ENCODE measurements around the gene PIK3AP1.
"Not testable (repeated sequence)": the region's sequence is repeated elsewhere in the genome, so short reads cannot be mapped to it uniquely, and the experiment has no call there.

The PIK3AP1 gene

DNA sequence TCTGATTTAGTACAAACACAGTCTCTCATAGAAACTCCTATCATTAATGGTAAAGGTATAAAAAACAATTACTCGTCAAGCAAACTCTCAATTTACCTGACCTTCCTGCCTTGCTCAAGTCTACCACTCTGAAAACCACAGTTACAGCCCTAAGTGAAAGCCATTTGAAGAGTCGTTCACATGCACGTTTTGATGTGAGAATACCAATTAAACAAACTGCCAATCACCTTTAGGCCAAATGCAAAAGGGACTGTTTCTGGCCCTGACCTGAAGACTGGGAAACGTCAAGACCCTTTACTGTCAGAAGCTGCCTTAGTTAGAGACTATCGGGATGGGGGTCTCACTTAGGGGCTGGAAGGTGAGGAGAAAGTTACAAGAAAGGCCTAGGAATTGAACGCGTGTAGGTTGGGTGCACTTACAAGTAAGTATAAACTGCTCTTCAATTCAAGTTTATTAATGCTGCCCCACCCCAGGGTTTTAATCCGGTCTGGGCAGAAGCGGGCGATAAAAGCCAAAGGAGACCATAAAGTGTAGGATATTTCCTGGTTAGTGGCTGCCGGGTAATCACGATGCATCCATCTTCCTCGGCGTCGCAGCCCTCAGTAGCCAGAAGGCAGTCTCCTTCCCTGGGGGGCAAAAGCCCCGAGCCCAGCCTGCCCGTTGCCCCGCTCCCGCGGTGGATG is 134.4 kb downstream of the PIK3AP1 start:
- DNase-seq (ENCODE audit: insufficient read length, low spot score) (no peak), FAIRE-seq (no peak)

DNA sequence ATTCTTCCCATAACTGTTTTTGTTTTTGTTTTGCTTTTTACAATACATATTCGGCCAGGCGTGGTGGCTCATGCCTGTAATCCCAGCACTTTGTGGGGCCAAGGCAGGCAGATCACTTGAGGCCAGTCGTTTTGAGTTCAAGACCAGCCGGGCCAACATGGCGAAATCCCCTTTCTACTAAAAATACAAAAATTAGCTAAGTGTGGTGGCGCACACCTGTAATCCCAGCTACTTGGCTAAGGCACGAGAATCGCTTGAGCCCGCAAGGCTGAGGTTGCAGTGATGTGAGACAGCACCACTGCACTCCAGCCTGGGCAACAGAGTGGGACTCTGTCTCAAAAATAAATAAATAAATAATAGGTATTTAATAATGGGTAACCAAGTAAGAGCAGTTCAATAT is 135.8 kb downstream of the PIK3AP1 start:
- DNase-seq (ENCODE audit: insufficient read length, low spot score), result no peak
- no peak for FAIRE-seq

DNA sequence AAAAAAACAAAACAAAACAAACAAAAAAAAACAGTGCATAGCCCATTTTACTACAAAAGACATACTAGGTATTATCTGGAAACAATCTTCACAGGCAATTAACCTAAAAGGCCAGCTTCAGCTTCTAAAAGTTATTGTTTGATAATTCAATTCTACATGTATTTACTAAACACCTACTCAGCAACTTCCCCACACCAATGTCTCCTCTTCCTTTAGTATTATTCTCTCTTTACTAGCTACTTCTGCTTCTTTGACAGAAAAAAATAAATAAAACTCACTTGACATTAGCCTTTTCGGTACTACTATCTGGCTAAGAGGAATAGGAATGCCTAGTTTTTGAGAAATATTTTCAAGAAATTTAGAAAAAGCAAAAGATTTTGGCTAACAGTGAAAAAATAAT is 136.3 kb downstream of the PIK3AP1 start:
- DNase-seq (ENCODE audit: insufficient read length, low spot score), result no peak
- no peak for FAIRE-seq

DNA sequence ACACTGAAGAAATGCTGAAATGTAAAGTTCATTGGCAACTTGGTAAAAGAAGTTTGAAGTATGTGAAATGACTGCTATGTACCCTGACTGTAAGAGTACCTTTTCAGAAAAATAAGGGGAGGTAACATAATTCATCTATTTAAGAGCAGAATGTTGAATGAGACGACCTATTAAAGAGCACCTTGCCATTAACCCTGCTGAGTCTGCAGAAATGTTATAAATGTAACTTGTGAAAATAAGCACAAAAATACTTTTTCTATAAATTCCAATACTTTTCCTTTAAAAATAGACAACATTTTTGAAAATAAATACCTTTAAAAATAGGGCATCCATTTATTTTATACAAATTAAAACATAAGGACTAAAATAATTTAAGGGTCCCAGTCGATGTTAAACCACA is 141.2 kb downstream of the PIK3AP1 start:
- DNase-seq (ENCODE audit: insufficient read length, low spot score) (no peak), FAIRE-seq (no peak)

DNA sequence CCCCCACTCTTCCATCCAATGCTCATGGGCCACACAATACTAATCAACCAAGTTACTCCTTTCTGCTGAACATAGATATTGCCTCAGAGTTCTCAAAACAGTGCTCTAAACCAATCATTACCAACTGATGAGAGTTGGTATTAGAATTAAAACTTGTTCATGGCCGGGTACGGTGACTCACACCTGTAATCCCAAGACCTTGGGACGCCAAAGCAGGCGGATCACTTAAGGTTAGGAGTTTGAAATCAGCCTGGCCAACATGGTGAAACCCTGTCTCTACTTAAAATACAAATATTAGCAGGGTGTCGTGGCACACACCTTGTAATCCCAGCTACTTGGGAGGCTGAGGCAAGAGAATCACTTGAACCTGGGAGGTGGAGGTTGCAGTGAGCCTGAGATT is 141.7 kb downstream of the PIK3AP1 start:
- FAIRE-seq (no peak), DNase-seq (ENCODE audit: insufficient read length, low spot score) (no peak)

DNA sequence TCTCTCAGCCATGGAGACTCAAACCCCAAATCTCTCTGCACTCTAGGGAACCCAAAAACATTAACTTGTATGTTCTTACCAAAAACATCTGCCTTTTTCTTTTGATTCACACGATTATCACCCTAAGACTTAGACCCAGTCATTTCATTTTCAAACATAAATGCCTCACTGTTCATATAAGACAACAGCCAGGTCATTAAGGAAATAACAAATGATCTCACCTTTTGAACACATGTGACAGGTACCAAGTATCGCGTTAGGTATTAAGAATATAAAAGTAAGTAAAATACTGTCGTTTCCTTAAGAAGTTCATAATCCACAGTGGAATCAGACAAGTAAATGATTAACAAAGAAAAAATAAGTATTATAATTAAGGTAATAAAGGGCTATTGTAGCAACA is 142.3 kb downstream of the PIK3AP1 start:
- no peak for DNase-seq (ENCODE audit: insufficient read length, low spot score)
- no peak for FAIRE-seq

DNA sequence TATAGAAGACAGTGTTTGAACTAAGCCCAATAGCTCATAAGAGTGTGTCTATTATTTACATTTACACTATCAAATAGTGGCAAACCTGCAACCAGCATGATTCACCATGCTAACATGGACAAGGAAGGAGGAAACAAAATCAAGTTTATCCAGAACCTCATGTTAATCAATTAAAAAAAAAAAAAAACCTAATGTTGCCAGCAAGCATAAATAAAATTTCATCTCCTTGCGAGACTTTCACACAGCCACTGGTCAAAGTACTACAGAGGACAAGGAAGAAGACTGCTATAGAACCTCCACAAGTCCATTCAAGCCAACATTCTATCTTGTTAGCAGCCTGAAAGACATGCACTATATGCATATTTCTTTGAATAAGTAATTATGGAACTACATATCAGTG is 143.2 kb downstream of the PIK3AP1 start:
- FAIRE-seq, result no peak
- no peak for DNase-seq (ENCODE audit: insufficient read length, low spot score)

DNA sequence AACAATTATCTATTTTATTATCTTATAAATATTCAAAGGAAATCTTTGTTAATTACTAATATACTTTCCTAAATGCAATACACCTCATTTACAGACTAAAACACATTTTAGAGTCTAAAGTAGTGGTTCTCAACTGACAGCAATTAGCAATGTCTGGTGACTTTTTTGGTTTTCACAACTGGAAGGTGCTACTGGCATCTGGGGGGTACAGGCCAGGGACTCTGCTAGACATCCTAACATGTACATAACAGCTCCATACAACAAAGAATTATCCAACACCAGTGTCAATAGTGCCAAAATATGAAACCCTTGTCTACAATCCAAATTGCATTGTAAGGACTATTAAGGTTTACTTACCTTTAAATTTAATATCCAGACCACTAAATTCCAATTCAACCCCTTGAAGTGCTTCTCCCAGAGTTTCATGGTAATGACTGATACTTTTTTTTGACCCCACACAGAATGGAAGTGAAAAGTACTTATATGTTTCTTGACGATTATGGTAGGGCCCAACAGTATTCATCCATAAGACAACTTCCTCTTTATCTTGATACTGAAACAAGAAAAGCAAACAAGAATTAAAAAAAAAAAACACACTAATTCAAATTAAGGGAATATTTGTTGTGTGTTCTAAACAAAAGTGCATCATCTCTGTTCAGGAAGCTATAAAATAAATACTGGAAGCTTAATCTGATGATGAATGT is 143.9 kb downstream of the PIK3AP1 start:
- DNase-seq (ENCODE audit: insufficient read length, low spot score), result no peak
- FAIRE-seq, result no peak

DNA sequence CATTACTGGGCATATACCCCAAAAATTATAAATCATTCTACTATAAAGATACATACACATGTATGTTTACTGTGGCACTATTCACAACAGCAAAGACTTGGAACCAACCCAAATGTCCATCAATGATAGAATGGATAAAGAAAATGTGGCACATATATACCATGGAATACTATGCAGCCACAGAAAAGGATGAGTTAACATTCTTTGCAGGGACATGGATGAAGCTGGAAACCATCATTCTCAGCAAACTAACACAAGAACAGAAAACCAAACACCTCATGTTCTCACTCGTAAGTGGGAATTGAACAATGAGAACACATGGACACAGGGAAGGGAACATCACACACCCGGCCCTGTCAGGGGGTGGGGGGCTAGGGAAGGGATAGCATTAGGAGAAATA is 145.8 kb downstream of the PIK3AP1 start:
- not testable (repeated sequence) for DNase-seq (ENCODE audit: insufficient read length, low spot score); FAIRE-seq

DNA sequence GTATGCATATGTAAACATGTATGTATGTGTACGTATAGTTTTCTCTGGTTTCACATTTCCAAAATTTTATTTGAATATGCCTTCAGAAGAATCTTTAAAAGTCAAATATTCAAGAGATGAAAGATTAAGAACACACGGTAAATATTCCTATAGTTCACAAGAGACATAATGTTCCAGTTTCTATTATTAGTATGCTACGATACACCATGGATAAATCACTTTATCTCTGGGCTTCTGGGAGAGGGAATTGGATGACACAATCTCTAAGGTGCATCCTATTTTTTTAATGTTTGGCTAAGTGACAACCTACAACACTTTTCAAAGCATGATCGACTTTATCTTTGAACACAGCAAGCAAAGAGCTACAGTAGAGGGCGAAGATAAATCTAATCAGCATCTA is 147.3 kb downstream of the PIK3AP1 start:
- FAIRE-seq, result no peak

DNA sequence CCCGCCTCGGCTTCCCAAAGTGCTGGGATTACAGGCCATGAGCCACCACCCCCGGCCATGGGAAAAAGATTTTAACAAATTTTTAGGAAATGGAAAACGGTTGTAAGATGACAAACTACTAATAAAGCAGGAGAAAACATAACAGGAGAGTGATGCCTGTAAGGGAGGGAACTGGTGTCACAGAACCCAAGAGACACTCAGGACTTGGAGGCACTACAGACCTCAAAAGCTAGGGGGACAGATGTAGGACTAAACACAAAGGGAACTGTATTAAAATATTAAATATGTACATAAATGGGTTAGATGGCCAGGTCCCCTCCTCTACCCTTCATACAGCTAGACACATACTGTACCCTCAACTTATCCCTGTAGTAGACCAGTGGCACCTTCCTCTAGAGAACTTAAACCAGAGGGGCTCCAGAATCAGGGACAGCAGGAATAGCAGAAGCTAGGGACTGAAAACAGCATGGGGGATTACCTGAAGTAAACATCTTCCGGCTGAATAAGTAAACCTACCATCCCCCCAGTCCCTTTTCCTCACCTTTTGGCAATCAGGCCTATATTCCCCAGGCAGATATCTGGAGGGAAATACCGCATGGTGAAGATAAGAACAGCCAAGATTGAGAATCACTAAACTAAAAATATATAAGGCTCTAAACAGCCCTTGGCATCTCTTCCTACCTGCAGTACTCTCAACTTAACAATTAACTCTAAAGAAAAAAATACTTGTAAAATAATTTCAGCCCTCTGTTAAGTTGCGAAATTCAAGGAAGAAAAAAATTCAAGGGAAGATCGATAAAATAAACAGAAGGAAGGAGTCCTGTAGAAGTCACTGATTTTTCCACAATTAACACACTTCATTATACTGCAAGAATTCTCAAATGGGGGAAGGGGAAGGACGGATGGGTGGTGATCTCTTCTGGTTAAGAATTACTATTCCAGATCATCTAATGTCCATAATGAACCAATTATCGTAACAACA is 149.0 kb downstream of the PIK3AP1 start:
- FAIRE-seq (no peak), DNase-seq (ENCODE audit: insufficient read length, low spot score) (no peak)

More for the DNA sequence above, 147.3 kb downstream of the PIK3AP1 start:
- no peak for DNase-seq (ENCODE audit: insufficient read length, low spot score)

DNA sequence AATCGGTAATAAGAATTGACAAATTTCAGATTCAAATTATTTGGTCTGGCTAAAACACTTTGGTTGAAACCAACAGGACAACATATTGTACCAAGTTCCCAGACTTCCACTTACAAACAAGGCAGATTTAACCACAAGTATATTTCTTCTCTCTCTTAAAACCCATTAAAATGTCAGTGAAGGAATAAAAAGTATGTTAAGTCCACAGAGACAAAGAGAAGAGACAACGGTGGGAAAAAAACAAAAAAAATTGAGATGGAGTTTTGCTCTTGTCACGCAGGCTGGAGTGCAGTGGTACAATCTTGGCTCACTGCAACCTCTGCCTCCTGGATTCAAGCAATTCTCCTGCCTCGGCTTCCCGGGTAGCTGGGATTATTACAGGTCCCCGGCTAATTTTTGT is 149.8 kb downstream of the PIK3AP1 start:
- no peak for DNase-seq (ENCODE audit: insufficient read length, low spot score)

DNA sequence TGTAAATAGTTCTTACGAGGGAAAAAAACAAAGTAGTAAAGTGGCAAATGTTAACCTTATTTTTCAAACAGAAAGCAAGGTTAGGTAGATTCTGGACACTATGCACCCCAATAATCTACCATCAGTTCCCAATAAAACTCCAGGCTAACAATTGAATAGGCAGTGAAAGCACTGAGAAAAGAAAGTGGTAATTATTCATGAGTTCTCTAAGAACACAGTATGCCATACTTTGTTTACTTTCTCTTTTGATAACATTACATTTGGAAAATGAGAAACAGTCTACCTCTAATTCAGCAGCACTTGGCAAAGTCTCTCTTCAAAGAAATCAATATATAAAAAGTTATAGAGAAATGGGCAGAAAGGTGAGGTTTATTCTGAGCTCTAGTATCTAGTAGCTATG is 151.9 kb downstream of the PIK3AP1 start:
- no peak for FAIRE-seq
- no peak for DNase-seq (ENCODE audit: insufficient read length, low spot score)

More for the DNA sequence above, 149.8 kb downstream of the PIK3AP1 start:
- no peak for FAIRE-seq

DNA sequence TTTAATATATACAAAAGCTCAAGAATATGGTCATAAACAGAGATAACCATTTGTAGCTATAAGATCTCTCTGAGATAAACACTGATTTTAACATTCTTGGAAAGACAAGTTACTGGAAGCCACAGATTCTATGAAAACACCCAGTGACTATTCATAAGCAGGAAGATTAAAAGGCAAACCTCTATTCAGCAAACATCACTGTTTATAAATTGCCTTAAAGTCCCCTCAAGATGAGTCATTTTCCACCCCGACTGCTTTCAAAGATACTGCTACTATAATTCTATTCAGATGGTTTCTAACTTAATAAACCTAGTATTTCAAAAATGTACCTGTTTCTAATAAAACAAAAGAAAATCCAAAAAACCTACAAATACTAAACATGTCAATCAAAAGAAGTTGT is 154.5 kb downstream of the PIK3AP1 start:
- FAIRE-seq, result no peak
- DNase-seq (ENCODE audit: insufficient read length, low spot score), result no peak

DNA sequence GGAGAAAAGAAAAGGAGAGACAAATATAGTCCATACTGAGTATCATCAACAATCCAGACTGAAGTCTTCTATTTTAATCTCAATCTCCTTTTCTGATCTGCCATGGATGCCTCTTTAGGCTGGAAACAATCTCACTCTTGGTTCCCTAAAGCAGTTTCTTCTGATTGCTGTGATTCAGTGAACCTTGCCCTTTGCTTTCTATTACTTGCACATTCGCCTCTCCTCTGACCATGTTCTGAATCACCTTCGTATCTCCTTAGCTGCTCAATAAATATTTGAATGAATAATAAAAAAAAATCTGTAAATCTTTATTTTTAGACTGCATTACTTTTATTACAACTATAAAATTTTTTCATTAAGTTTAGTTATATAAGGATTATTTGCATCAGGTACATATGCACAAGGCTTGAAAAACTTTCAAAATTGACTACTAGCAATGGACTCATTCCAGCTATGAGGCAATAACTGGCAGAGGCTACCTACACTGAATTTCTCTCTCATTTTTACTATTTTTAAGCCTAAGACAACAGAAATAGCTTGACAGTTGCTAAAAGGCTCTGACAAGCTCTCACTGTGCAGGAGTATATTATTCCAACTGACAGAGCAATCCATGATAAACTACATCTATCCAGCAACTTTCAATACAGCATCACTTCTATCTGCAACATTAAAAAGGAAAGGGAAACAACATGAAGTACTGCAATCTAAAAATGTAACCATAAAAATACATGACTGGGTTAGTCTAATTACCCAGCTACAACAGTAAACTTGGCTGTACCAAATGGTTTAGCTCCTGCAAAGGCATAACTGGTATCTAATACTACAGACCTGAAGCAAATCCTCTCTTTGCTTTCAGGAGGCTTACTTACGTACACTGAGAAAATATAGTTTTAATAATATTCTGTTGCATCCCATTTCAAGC is 159.1 kb downstream of the PIK3AP1 start:
- no peak for DNase-seq (ENCODE audit: insufficient read length, low spot score)
- no peak for FAIRE-seq

DNA sequence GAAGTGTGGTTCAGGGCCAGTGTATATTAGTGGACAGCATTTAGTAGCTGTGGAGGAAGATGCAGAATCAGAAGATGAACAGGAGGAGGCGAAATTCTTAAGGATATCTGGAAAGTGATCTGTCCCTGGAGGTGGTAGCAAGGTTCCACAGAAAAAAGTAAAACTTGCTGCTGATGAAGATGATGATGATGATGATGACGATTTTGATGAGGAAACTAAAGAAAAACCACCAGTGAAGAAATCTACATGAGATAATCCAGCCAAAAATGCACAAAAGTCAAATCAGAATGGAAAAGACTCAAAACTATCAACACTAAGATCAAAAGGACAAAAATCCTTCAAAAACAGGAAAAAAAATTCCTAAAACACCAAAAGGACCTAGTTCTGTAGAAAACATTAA is 159.8 kb downstream of the PIK3AP1 start:
- FAIRE-seq (no peak), DNase-seq (ENCODE audit: insufficient read length, low spot score) (no peak)

DNA sequence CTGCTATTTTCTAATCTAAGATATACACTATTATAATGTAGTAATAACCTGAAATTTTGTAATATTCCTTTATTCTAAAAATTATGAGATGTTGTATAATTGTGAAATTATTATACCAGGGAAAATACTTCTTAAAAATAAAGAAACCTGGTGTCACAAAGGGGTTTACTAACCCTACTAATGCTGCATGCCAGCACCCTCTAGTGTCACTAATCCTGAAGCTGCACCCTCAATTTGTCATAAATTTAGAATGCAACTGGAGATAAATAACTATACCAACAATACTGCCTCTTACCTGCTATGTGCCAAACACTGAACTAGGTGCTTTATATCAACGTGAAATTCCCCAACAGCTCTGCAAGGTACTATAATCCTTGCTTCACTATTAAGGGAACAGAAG is 164.3 kb downstream of the PIK3AP1 start:
- DNase-seq (ENCODE audit: insufficient read length, low spot score), result no peak

DNA sequence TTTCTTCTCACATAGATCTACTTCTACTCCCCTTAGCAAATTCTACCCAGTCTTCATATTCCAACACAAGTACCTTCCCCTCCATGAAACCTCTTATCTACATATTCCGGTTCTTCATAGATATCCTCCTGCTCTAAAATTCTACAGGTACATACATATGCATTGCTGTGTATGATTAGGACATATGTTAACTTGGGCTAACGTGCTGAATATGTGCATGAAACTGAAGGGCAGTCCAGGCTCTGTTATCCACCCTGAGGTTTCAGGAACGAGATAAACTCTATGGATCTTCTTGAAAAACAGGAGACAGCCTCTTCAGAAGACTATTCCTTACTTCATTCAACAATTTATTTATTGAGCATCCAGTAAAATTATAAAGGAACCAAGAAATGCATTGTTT is 165.0 kb downstream of the PIK3AP1 start:
- FAIRE-seq (no peak), DNase-seq (ENCODE audit: insufficient read length, low spot score) (no peak)

More for the DNA sequence above, 164.3 kb downstream of the PIK3AP1 start:
- no peak for FAIRE-seq

DNA sequence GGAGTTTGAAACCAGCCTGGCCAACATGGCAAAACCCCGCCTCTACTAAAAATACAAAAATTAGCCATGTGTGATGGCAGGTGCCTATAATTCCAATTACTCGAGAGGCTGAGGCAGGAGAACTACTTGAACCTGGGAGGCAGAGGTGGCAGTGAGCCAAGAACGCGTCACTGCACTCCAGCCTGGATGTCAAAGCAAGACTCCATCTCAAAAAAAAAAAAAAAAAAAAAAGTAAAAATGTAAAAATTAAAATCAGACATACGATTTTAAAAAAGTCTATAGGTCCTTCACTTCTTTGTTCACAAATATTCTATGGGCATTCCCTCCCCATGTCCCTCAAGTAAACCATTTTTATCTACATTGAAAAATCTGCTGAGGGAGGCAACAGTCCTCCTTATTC is 171.7 kb downstream of the PIK3AP1 start:
- FAIRE-seq (no peak), DNase-seq (ENCODE audit: insufficient read length, low spot score) (no peak)

DNA sequence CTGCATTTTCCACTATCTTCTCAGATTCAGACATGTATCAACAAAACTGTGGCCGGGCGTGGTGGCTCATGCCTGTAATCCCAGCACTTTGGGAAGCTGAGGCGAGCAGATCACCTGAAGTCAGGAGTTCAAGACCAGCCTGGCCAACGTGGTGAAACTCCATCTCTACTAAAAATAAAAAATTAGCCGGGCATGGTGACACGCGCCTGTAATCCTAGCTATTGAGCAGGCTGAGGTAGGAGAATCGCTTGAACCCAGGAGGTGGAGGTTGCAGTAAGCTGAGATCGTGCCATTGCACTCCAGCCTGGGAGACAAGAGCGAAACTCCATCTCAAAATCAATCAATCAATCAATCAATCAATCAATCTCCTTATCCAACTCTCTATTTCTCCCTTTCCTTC is 174.8 kb downstream of the PIK3AP1 start:
- FAIRE-seq; DNase-seq (ENCODE audit: insufficient read length, low spot score): not testable (repeated sequence)
